ENCODE data around the gene JMJD4.

GRCh38 chr1:227761621-227762230 is 26.6 kb upstream of the JMJD4 start:
- TF ChIP-seq CTCF (IDR thresholded peaks at IDR 0.05; ENCODE audit: low read depth, low read length) (no peak), EZH2phosphoT487 (IDR thresholded peaks at IDR 0.05; ENCODE audit: low read depth) (no peak)

Data from OCI-LY3 (cell line).